HPDE6-E6E7 (cell line): ENCODE results near the gene HOXB13.

Experiments used
- DNase-seq: peaks from one replicate; pipeline ENCODE4 v3.0.0; 2011; ENCODE audit warnings: missing footprints; ENCODE audit errors: extremely low spot score

HOXB13 gene

DNA sequence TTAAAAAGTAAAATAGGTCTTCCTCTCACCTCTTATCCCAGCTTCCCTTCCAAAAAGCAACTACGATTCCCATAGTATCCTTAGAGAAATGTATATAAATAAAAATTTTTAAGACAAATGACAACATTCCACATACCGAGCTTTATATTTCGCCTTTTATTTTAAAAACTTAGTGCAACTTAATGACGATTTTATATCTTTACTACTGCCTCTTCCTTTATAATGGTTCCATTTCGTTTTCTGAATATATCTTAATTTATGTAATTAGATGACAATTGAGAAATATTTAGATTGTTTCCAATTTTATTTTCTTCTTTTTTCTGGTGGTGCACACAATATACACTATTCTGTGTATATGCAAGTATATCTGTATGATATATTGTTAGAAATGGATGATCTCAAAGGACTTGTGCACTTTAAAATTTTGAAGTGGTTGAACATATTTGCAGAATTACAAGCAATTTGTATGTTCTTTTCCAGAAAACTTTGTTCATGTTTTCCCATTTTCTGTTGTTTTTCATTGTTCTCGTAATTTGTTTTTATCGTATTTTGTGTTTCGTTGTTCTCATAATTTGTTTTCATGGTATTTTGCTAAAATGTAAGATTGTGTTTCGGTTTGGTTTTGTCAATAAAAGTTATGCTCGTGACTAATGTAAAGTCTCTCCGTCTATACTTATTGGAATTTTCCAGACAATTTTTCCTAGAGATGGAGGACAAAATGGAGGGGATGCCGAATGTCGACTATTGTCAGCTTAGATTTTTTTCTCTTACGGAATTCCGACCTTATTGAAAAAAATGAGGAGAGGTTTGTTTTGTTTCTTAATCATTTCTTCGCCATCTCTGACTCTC lies 20.4 kb upstream of the HOXB13 start:
- DNase-seq: no peak

- no peak for DNase-seq
Observed at GRCh38 chr17:48747445-48748363, 19.2 kb upstream of the HOXB13 start.

DNA sequence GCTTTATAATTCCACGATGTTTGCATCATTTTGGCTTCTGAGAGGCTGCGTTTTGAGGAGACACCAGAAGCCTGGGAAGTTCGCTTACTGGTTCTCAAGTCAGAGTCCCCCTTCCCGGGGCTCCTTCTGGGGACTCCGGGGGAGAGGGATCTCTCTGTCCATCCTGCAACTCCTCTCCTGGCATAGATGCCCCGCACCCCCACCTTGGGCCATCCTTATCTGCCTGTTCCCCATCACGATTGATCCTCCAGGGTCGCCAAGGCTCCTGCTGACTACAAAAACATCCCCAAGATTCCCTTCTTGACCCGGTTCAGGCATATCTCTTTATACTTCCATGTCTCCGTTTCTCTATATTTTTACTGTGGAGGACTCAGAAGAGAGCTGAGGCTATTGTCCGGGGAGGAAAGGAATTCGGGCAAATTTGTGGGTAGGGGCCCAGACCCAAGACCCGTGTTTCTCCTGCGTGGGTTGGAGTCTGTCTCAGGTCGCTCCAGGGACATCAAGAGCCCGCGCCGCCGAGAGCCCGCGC lies 18.4 kb upstream of the HOXB13 start:
- DNase-seq: no peak

DNA sequence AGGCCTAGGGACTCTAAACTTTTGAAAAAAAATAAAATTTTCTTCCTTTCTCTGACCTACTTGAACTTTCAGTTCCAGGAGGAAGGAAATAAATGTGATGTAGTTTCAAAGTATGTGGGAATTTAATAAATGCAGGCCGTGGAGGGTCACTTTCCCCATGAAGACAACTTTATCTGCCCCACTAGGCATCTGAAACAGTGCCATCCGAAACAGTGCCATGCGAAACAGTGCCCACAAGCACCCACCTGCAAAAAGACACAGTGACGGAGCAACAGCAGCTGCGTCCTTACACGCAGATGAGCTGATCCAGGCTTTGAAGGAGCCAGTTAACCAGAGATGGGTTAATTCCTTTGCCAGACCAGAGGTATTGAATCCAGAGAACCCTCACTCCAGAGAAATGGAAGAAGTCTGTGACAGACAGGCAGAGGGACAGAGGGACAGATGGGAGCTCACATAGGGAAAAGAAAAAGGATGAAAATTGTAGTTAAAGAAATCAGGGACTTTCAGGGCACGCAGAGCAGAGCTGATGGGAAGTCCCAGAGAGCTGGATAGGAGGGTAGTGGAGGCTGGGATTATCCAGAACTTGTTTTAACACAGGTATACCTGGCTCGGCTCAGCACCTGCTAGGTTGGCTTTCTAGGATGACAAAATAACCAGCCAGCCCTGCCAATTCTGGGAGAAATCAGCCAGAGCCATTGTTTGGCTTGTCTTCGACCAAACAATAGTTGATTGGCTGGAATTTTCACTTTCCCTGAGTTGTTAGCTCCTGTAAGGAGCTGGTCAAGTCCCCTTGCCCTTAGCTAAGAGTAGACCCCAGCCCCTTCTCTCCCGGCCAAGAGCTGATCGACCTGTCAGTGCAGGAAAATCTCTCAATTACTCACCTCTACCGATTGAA lies 17.1 kb upstream of the HOXB13 start:
- DNase-seq: no peak

DNA sequence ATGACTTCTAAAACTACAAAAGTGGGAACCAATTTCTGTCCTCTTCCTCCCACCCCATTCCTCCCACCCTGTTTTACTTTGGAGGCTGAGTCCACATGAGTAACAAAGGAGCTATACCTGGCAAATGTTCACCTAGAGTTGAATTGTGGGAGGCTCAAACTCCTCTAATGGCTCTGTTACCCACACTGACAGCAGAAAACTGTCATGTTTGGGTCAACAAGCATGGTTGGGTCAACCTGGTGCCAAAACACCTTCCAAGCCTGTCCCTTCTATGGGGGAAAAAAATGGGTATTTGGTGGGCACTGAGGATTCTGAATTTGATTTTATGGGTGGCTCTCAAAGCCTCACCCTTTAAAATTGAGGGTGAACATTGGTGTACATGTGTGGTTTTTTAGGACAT lies 12.0 kb upstream of the HOXB13 start:
- DNase-seq: no peak

- no peak for DNase-seq
Observed at GRCh38 chr17:48738803-48739526, 10.4 kb upstream of the HOXB13 start.

GRCh38 chr17:48738424-48738802 lies 9.9 kb upstream of the HOXB13 start:
- no peak for DNase-seq

- DNase-seq: no peak
Observed at GRCh38 chr17:48737330-48738043, 8.9 kb upstream of the HOXB13 start.

DNA sequence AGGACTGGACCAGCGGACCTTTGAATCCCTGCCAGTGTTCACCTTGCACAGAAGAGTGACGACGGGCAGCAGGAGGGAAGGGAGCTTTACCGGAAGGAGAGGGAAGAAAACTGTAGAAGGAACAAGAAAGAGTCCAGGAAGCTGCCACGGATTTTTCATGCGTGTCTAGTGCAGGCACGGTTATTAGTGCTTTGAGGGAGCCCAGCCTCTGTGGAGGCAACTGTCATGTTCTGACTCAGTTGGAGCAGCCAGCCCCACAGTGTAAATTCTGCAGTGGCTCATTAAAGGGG lies 6.5 kb upstream of the HOXB13 start:
- DNase-seq: no peak

DNA sequence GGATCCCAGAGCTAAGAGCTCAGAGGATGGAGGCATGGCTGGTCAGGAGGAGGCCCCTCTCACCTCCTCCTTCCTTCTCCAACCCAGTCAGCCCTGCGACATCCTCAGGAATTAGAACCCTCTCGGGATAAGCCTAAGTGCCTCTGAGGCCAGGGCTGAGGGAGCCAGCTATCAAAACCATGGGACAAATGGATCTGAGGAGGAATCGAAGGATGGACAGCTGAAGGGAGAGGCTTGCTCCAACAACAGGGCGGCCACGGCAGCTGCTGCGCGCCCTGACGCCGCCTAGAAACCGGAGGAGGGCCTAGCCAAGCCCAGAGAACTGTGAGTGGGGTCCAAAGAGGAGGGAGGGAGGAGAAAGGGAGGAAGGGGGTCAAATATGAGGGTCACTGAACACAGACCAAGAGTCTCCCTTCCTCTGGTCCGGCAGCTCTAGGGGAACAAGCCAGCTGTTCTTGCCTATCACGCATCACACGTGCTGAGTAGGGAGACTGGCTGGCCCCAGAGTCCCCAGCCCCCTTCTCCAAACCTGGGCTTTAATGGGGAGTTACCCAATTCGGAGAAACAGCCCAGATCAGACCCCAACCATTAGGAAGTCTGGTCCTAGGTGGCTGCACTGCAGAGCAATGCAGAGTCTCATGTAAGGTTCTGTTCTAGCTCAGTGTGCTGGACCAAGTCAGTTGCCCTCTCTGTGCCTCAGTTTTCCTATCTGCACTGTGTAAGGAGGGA lies 5.9 kb upstream of the HOXB13 start:
- no peak for DNase-seq

DNA sequence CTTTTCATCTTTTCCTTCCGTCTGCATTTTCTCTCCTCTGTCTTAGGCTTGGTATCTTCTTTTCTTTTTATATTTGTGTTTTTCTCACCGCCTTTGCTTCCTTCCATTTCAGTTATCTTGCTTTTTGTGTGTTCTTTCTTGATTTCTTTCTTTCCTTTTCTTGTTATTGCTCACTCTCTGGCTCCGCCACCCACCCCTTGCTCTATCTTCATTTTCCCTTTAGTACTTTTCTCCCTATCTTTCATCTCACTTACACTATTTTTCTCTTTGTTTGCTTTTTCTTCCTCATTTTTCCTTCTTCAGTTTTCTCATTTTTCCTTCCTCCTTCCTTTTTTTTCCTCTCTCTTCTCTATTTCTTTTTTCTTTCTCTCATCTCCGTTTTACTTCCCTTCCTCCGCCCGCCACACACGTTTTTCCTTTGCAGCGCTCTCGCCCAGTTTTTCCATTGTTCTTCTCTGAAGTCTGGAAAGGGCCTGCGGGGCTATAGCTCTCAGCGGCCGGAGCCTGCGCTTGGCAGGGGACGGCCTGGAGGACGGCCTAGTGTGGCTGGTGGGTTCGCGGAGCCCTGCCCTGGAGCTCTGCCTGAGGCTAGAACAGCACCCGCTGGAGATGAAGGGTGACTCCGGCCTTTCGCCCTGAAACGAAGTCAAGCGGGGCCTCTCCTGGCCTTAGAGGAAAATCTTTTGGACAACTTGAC lies 5.2 kb upstream of the HOXB13 start:
- no peak for DNase-seq

DNA sequence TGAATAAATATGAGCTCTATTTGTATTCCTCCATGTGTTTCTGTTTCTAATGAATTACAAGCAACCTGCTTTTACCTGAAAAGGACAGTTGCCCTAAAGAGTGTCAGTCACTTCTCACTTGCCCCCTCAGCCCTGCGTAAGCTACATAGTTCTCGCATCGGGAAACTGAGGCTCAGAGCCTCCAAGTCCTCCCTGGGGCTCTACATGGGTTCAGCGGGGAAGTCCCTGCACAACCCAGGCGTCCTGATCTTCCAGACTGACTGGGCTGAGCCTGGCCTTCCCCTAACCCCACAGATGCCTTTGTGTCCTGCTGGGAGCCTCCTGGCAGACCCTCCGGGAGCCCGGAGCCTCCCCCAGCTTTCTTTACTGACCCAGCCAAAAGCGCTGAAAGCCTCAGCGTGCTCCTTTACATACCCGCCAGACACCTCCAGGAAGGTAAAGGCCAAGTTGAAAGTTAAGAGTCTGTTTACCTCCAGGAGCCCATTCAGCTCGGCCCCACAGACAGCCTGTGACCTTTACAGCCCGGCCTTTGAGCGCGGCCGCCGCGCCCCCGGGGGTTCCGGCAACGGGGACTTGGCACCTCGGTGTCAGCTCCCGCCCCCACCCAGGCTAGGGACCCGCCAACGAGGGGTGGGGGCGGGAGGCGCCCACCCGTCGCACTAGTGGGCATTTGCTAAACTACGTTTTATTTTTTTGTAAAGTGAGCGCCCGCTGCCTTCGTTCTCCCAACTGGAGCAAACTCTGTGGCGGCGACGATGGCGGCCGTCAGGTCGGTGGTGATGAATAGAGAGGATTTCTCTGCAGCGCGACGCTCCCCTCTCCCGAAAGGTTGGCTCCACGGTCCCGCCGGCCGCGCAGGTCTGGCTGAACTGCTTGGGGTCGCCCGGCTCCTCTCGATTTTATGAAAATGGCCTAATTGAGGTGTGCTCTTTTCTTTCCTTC lies 4.4 kb upstream of the HOXB13 start:
- DNase-seq: no peak

DNA sequence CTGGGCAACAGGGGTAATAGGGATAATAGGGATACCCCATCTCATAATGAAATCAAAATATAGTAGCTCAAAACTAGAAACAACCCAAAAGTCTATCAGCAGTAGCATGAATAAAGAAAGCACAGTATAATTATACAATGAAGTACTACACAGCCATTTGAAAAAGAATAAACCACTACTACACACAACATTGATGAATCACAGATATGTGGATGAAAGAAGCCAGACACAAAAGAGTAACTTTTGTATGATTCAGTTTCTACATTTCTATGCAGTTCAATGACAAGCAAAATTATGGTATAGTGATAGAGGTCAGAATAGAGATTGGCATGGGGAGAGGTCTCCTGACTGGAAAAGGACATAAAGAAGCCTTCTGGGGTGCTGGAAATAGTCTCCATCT lies 2.8 kb upstream of the HOXB13 start:
- DNase-seq: no peak

- DNase-seq: no peak
Observed at GRCh38 chr17:48730240-48730550, 1.6 kb upstream of the HOXB13 start.

DNA sequence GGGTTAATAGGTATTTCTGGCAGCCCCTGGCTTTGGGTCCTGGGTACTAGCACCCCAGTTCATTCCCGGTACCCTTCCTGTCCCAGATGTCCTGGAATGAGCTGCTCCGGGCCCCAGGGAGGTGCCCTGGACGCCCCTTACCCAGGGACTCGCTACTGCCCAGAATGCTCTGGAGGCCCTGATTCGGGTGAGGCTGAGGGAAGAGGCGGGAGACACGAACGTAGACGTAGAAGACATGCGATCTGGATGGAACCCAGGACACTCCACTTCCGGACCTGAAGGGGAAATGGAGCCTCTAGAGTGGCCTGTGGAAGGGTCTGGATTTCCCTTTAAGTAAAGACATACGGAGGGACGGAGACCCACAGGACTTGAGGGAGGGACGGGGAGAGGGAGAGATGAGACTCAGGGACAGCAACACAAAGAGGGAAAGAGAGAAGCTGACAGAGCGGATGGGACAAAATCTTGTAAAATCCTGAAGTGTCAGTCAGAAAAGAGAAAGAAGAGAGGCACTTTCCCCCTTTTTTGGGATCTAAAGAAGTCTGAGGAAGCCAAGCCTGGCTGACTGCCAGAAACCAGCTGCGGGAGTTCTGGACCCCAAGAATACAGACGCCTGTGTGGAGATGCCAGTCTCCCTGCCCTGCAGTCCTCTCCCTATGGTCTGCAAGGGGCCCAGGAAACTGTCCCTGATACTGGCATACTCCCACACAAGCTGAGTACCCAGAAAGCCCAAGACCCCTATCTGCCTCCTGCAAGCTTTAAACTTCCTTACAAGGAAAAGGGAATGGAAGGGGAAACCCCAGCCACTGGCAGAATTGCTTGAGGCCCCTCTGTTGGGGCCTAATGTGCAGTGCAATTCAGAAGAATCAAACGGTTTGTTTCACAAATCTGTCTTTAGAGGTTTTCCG lies 1.0 kb upstream of the HOXB13 start:
- DNase-seq: no peak

DNA sequence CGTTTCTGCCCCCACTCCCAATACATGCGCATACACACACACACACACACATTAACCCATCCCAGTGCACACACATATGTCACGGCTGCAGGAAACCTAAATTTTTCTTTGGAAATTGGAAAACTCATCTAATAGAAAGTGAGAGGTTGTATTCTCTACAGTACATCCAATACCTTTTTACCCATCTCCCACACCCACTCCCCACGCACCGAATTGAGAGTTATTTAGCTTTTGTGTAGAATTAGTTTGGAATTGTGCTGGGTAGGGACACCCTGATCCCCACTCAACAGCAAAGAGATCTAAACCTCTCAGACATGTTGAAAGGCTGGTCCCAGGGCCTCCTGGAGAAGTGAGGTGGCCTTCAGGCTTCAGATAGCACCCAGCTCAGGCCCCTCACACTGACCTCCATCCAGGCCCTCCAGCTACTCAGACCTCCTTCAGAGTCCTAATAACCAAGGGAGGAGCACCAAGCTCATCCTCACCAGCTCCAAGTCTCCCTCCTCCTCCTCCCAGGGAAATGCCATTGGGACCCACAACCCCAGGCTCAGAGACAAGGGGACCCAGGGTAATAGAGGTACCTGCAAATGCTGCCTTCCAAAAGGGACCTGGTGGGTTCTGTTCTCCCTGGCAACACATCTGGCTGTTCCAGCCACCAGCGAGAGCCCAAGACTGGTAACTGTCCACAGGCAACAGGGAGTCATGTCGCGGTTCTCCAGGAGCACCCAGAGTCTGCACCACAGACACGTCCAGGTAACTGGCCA lies 955 bp downstream of the HOXB13 start:
- no peak for DNase-seq

DNA sequence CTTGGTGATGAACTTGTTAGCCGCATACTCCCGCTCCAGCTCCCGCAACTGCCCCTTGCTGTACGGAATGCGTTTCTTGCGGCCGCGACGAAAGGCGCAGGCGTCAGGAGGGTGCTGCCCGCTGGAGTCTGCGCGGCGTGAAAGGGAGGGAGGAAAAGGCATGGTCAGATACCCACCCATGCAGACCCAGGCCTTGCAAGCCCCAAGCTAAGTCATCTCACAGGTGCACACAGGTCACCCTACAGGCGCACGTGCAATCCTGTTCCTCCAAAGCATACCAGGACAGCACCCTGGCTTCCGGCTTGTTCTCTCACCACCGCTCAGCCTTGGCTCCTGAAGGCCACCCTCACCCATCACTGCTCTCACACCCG lies 1.6 kb downstream of the HOXB13 start:
- no peak for DNase-seq
